HepG2 (cell line): ENCODE measurements around the gene INPP4B. TPM values are rescaled to one million over a fixed set of nuclear protein-coding genes. Genes with fewer than 3 reads are reported as not detected.

ENCODE experiments used
- NCOR1 ChIP-seq: fragments of 200-600 bp; sonication (generic); IDR thresholded peaks from 2 replicates; pipeline ENCODE4 v1.7.0; 2017; ENCODE audit warnings: antibody characterized with exemption, low read length, borderline replicate concordance
- RBM22 ChIP-seq: fragments of 200-400 bp; formaldehyde crosslinking; optimal IDR thresholded peaks from 2 replicates; pipeline ENCODE3; 2017; ENCODE audit warnings: mild to moderate bottlenecking, low read length, moderate library complexity
- SIX4 ChIP-seq: sonication (generic); formaldehyde crosslinking; IDR thresholded peaks from 2 replicates; pipeline ENCODE4 v1.4.0; 2020; ENCODE audit warnings: missing genetic modification reagents
- SNAPC4 ChIP-seq: sonication (generic); formaldehyde crosslinking; IDR thresholded peaks from 2 replicates; pipeline ENCODE4 v1.4.0; 2020; ENCODE audit warnings: mild to moderate bottlenecking, missing genetic modification reagents
- THRA ChIP-seq: sonication (generic); formaldehyde crosslinking; IDR thresholded peaks from 2 replicates; pipeline ENCODE4 v1.4.0; 2020; ENCODE audit warnings: missing genetic modification reagents, borderline replicate concordance
- ZNF496 ChIP-seq: sonication (generic); formaldehyde crosslinking; IDR thresholded peaks from 2 replicates; pipeline ENCODE4 v1.8.1; 2023; ENCODE audit warnings: mild to moderate bottlenecking, moderate library complexity, missing genetic modification reagents; ENCODE audit not compliant: insufficient replicate concordance
- polyA plus RNA-seq, 8 experiments: library from polyadenylated mRNA; depleted of rRNA in 3 of 8; stranded (reverse) in 7 of 8; unstranded in 1 of 8; fragments of >200 nt; fragmentation: Illumina TruSeq in 4 of 8; extraction: Trizol in 4 of 8; gene quantifications; 2 replicates each; pipeline versions ENCODE4 v1.2.1 to v1.2.3, GENCODE V29; 2011 to 2016; ENCODE audit warnings: low read depth in 4 of 8, missing spikeins in 1 of 8, mixed read lengths in 1 of 8; ENCODE audit not compliant: insufficient read depth in 1 of 8
- total RNA-seq, 5 experiments: library from RNA; depleted of rRNA; stranded (reverse); fragments of >200 nt; fragmentation: Illumina TruSeq; extraction: Trizol; gene quantifications; 2 replicates each; pipeline ENCODE4 v1.2.3, GENCODE V29; 2016; ENCODE audit warnings: low read depth in 1 of 5
- TF ChIP-seq, protein P1 (sequence below), 2 experiments: fragments of 450-650 bp in 1 of 2; sonication (generic) in 1 of 2; formaldehyde crosslinking; IDR thresholded peaks; 2 replicates each; pipeline versions ENCODE4 v1.5.0 to v1.8.0; 2020 to 2022; ENCODE audit warnings: mild to moderate bottlenecking in 1 of 2, missing genetic modification reagents in 1 of 2

INPP4B gene
- total and polyA plus RNA-seq, 2 of the 13 experiments (the other 11 are each of a cell fraction or from before 2014, with no cell fraction given) = not detected

- TF ChIP-seq ZNF496 = no peak
- TF ChIP-seq NCOR1 = no peak
- TF ChIP-seq THRA (CRISPR knock-in tag) = no peak
- TF ChIP-seq RBM22 = no peak
- TF ChIP-seq SNAPC4 (CRISPR knock-in tag) = no peak
- TF ChIP-seq SIX4 = no peak
- TF ChIP-seq, protein P1, sequence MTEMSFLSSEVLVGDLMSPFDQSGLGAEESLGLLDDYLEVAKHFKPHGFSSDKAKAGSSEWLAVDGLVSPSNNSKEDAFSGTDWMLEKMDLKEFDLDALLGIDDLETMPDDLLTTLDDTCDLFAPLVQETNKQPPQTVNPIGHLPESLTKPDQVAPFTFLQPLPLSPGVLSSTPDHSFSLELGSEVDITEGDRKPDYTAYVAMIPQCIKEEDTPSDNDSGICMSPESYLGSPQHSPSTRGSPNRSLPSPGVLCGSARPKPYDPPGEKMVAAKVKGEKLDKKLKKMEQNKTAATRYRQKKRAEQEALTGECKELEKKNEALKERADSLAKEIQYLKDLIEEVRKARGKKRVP (CRISPR knock-in tag; IDR thresholded peaks at IDR 0.05) = no peak
Measured at GRCh38 chr4:142705820-142706219, 140.3 kb downstream of the INPP4B start (continued).
